ENCODE data around the gene PRPF40A.

DNA sequence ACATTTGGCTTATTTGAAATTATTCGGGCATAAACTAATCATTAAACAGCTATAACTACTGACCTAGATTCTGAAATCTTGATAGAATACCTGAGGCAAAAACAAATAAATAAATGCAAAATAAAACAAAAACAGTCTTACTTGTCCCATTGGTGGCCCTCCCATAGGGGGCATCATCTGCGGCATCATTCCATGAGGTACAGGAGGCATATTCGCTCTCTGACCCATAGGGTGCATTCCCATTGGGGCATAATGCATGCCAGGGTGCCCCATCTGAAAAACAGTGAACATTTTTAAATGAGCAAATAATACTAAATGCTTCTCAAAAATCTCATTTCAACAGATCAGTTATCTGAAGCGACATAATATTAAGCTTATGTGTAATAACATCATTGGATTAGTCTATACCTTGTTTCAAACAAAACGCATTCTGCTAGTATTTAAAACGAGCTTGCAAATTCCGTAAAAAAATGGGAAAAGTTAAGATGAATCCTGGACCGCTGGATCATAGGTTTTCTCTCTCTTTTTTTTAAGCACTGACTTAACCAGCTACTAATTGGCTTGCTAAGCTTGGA is 1.3 kb downstream of the PRPF40A start:
- TF ChIP-seq GATA2 (IDR thresholded peaks at IDR 0.05; ENCODE audit: low read depth, low read length), result no peak
- no peak for TF ChIP-seq GATA3 (IDR thresholded peaks at IDR 0.05; ENCODE audit: low read depth, low read length)
